Gastroesophageal sphincter (tissue), 2 donors: ENCODE measurements around the gene ADAMTS9.

Experiments
- POLR2A ChIP-seq, 2 donors: fragments of 450-650 bp; IDR thresholded peaks; one replicate each; pipeline ENCODE4 v1.6.1; 2017; ENCODE audit warnings: antibody characterized with exemption in 2 of 2, mild to moderate bottlenecking in 2 of 2, moderate library complexity in 1 of 2
- POLR2AphosphoS5 ChIP-seq: sonication (generic); formaldehyde crosslinking; IDR thresholded peaks from one replicate; pipeline ENCODE4 v1.6.1; 2017; ENCODE audit warnings: antibody characterized with exemption

DNA sequence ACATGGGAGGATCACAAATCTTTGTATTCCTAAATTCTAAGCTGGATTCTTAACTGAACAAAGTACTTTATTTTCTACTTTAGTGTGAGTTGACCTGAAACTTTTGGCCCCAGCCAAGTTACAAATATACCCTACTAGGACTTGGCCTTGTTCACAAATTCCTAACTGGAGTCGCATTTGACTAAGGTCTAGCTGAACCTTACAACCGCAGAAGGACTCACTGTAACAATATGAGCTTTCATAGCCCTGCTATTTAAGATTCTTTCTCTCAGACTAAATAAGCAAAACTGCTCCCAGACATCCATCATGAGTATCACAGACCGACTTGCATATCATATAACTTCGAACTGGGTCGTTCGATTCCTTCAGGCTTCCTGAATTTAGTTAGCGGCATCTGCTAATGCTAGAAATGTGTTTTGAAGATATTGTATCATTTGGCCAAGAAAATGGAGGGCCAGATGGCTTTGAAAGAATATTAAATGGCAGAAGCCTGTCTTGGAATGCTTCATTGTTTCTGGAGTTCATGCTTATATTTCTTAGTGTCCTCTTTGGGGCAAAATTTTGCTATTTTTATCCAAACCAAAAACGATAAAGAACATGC lies 28.4 kb upstream of the ADAMTS9 start:
- TF ChIP-seq POLR2A (IDR thresholded peaks at IDR 0.05) (no peak), POLR2AphosphoS5 (no peak)
